ENCODE results near the gene CRK. TPM values are rescaled to one million over a fixed set of nuclear protein-coding genes. Genes with fewer than 3 reads are reported as not detected.

CRK gene
- total RNA-seq = 162 and 166 TPM in 2 replicates

DNA sequence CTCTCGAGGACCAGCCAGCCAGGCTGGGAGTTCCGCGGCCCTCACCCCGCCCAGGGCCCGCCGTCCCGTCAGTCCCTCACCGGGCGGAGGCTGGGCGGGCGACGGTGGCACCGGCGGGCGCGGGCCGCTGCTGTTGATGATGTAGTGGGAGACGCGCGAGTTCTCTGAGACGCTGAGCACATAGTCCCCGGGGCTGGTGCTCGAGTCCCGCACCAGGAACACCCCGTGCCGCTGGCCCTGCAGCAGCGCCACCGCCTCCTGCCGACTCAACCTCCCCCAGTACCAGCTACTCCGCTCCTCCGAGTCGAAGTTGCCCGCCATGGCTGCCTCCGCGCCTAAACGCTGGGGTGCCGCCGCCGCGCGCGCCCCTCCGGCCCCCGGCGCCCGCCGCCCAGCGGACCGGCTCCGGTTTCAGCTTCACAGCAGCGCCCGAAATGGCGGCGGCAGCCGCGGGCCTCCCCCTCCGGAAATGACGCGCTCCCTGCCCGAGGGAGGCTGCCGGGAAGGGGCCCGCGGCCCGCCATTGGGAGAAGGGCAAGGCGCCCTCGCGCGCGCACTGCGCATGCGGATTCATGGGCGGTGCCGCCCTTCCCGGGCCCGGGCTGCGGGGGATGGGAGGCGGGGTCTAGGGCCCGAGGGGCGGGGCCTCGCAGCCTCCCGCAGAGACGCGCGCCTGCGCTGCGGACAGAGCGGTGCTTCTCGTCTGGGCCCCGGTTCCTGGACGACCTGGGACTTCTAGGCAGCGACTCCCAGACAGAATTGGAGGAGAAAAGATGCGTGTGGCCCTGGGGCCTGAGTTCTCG is at the start of gene CRK:
CRK (minus strand) TSS at position 436 of the 803 bp plus-strand sequence; CDS start at position 321, 115 bp downstream.
- DNase-seq = peak; percentile 97

DNA sequence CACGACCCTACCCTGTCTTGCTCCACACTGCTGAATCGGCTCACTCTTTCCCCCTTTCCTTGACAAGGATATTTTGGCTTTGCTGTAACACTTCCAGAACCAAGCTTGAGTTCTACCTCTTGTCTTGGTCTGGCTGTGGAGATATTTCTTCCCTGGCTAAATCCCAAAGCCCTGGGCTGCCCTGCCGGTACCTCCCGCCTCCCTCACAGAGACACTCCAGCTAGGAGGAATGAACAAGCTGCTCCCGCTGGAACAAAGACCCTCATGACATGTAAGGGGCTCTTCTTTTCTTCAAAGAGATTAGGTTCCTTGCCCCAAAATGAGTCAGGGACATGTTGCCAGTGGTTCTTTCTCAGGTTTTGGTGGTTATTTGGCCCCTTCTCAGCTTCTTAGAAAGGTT is 49.6 kb upstream of the CRK start:
- DNase-seq = no peak

DNA sequence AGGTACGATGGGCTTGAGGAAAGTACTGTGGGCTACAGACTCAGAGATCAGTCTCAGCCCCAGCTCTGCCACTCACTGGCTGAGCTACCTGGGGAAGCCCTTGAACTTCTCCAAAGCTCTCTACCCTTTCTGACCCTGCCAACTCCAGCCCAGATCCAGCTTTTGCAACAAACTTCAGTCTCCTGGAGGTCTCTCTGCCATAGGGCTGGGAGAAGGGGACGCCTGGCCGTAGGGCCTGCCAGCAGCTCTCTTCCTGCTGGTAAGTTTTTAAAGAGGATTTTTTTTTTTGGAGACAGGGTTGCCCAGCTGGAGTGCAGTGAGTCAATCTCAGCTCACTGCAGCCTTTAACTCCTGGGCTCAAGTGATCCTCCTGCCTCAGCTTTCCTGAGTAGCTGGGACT is 48.8 kb upstream of the CRK start:
- no peak for DNase-seq

DNA sequence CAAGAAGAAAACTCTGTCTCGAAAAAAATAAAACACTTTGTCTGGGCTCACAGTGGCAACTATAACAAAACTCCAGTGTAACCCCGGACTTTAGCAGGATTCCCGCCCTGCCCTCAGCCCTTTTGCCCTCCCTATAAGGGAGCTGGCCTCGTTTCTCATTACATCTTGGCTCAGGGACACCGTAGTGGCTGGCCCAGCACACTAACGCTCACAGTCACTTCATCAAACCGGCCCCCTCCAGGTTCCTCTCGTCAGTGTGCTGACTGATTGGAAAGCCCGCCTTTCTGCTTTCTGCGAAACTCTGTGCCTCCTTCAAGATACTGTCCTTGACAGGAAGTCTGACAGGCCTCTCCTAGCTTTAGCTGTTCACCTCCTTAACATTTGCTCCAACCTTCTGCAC is 47.7 kb upstream of the CRK start:
- DNase-seq = no peak

DNA sequence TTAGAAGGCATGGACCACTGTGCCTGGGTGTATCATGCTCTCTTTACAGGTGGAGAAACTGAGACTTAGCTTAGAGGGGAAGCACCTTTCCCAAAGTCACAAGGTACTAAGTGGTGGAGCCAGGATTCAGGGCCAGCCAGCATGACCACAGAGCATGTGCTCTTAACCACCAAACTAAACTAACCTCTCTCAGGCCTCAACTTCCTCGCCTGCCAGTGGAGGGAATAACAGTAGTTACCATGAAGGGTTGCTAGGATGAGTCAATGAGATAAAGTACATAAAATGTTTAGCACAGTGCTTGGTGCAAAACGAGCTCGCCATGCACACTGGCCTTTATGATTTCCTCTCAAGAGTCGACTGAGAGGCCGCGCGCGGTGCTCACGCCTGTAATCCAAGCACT is 42.8 kb upstream of the CRK start:
- DNase-seq = peak; percentile 15

DNA sequence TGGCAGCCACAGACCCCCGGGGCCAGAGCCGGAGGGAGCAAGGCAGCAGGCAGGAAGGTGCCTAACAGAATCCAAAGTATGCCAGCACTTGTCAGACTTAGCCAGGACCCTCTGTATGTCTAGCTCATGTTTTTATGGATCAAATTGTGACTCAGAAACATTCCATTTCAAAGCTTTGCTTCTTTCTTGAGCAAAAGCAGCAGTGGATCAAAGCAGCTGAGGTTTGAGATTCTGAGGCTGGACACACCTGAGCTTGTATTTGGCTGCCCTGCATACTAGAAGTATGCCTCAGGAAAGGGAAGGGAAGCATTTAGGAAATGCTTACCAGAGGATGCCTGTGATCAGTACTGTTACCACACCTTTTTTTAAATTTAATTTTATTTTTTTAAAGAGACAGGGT is 42.2 kb upstream of the CRK start:
- no peak for DNase-seq

DNA sequence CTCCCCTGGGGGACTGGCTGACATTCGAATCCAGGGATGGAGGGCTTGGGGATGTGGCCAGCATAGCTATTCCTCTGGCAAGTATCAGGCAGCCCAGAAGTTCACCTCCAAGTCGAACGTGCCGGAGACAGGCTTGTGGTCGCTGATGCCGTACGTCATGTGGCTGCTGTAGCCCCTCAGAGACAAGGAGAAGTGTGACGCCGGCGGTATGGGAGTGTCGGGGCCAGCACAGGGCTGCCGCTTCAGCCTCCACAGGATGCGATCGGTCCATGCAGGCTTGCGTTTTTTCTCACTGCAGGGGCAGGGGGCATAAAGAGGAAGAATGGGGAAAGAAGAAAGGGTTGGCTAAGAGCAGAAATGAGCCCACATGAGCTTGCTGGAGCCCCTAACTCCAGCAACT is 41.8 kb upstream of the CRK start:
- DNase-seq = no peak

DNA sequence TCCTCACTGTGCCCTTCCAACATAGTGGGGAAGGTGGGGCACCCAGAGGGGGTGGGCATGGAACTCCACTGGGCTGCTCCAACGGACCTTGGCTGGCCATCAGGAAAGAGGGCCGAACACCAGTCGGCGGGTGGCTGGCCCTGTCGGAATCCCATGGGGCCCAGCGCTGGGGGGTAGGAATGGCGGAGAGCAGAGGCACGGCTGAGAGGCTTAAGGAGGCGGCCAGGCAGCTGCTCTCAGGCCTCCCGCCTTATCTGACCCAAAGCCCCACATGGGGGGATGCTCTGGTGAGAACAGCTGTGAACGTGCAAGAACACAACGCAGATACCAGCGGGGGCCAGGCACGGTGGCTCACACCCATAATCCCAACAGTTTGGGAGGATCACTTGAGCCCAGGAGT is 40.8 kb upstream of the CRK start:
- DNase-seq = no peak

DNA sequence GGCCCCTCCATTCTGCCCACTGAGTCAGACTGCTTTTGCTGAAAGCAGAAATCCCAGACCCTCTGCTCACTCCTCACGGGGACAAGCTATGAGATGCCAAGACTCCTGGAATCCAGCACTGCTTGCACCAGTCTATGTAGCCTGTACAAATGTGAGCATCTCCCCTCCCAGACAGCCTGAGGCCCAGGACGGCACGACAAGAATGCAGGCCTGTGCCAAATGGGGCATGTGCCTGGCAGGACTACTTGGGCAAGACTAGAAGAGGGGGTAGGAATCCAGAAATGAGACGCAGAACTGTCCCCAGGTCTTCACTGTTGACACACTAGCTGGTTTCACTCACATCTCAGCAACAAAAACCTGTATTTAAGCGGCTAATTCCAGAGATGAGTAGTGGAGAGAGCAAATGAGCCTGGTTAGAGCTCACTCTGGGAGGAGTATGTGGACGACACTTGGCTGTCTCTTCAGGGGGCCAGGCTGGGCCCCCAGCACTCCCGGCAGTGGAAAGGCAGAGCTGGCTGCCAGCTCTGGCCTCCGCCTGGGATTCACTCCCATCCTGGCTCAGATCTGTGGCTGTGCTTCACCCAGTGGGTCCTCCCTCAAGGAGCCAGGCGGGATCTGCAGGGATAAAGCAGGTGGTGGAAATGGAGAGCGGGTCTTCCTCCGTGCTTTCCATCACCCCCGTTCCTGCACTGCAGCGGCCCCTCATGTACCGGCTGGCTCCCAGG is 39.4 kb upstream of the CRK start:
- DNase-seq = no peak

DNA sequence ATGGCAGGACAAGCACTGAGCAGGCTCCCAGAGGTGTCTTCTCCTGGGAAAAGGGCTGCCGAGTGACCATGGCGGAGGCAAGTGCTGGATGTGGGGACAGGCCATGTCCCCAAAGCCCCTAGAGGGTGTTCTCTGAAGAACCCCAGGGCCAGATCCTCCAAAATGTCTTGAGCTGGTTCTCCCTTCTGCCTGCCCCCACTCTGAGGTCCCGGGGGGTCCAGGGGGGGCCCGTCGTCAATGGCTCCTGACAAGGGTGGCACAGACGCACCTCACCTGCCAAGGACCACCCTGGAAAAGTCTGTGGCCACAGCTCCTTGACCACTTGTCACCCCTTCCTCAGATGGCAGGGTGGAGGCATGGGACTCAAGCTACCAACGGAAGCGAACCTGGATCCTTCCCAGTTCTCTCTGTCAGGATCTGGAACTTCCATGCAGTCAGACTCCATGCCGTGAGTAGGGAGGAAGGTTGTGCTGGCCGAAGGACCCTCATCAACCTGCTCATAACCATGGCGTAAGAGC is 38.8 kb upstream of the CRK start:
- no peak for DNase-seq

DNA sequence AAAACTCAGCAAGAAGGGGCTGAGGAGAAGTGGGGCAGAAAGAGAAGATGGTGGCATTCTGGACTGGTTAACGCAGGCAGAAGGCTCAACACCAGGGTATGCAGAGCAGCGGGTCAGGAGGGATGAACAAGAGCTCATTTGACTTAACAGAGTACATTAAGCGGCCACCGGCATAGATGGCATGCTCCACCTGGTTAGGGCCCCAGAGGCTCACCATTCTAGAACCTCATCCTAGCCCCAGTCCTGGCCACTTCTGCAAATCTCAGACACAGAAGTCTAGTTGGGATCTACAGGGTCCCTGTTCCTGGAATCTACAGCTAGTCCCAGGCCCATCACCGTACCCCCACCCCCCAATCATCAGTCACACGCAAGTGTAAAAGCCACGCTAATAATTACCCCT is 38.2 kb upstream of the CRK start:
- no peak for DNase-seq

DNA sequence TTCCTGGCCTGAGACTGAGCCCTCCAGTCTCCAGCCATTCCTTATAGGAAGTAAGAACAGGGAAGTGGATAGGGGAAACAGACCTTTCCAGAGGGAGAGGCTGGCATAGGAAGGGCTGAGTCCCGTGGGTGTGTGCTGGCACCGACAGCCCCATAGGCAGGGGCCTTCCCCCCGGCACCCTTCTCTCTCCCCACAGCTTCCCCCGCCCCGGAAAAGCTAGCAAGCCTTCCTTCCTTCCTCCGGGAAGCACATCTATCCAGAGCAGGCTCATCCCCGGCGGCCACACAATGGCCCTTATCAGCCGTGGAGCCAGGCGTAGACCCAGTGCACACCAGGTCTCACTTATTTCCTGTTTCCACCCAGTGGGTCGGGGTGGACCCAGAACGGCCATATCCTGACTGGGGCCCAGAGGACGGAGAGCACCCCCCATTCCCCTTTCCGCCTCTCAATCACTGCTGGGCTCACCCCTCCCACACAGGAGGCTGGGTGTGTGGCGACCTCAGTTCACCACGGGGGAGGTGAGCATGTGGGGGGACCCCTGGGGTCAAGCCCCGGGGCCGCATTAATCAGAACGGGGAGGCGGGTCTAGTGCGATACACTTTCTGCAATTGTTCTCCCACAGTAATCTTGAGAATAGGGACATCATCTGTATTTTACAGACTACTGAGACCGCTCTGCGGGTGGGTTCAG is 37.4 kb upstream of the CRK start:
- DNase-seq = peak; percentile 45

DNA sequence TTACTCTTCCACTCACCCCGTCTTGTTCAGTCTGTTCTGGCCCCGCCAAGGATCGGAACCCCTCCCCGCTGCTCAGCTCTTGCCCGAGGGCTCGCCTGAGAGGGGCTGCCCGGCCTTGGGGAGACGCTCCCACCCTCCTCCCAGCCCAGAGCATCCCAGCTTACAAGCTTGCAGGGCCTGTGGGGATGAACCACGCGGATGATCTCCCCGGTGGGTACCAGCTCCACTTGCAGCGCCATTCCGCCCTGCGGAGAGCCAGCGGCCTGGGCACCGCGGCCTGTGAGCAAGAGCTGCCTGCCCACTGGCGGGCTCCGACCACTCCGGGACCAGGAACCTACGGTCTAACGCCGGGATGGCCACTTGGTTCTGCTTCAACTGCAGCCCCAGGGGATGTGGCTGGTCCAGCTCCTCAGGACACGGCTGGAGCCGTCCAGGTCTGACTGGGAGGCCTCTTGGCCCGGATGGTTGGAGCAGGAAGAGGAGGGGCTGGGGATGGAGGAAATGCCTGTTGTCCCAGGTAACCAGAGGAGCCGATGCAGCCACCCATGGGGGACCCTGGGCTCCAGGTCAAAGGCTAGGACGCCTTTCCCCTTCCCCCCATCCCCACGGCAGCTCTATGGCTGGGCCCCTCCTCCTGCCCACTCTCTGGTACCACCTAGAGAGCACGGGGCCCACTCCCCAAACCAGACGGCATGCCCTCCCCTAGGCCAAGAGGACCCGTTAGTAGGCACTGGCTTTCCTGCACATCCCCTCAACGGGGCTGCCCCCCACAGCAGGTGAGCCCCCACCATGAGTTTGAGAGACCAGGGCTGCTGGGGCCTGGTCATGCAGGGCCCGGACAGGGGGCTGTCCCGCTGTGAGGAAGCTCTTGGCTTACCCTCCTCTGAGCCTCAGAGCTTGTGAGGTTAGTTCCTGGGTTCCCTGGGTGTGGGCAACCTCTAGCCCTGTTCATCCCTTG is 36.5 kb upstream of the CRK start, which contains the start of gene MYO1C:
MYO1C (minus strand) TSS at position 438 of the 958 bp plus-strand sequence; CDS start at position 239, 199 bp downstream.
- DNase-seq = peak; percentile 50

DNA sequence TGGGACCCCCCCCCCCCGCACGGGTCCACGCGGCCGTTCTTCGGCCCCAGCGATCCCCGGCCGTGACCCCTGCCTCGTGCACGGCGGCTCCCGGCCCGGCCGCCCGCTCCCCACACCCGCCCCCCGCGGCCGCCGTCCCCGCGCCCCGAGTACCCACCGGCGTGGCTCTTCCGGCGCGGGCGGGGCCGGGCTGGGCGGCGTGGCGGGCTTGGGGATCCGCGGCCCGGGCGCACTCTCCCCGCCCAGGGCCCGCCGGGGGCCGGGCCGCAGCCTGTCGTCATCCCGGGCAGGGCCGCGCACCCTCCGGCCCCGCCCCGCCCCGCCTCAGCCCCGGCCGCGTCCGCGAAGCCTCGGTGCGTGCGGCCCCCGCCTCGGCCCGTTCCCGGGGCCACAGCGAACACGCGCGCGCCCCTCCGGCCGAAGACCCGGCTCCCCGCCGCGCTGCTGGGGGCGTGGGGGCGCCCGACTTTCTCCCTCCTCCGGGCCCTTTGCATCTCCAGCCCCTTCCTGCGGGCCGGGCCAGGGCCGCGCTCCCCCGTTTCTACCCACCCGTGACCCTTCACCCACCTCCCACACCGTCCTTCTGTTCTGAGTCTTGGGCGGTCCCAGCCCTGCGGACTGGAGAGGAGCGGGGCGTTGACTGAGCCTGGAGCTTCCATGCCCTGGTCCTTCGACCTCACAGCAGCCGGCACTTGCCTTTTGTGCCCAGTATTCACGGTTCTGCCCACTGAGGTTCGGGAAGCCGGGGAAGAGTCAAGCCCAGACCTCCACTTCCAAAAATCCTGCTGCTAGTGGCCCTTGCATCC is 35.6 kb upstream of the CRK start:
- peak; percentile 53 for DNase-seq

DNA sequence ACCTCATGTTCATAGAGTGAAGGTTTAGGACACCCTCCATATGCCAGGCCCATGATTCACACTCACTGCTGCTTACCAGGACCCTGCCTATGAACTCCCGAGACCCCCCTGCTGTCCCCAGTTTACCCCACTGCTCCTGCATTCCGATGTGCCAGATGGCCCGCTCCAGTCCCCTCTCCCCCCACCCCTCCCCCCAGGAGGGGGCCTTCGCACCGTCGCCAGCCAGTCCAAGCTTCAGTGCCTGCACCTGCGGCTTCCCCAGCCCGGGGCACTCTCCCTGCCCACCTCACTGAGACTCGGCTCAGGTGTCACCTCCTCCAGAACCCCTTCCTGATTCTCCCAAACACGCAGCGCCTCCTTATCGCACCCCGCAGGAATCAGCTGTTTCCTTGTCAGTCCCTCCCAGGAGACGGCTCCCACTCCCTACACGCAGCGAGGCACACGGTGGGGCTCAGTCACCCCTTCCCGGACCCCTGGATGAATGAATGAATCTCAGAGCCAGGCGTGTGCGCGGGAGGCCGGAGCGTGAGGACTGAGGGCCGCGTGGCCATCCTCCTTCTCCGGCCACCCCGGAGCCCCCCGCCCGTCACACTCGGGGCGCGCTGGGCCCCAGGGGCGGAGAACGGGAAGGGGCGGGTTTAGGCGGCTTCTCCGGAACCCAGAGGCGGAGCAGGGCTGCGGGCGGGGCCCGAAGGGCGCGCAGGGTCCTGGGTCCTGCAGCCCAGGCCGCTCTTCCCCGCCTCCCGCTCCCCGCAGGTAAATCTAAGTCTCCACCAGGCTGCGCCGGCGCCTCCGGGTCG is 34.8 kb upstream of the CRK start:
- peak; percentile 54 for DNase-seq

DNA sequence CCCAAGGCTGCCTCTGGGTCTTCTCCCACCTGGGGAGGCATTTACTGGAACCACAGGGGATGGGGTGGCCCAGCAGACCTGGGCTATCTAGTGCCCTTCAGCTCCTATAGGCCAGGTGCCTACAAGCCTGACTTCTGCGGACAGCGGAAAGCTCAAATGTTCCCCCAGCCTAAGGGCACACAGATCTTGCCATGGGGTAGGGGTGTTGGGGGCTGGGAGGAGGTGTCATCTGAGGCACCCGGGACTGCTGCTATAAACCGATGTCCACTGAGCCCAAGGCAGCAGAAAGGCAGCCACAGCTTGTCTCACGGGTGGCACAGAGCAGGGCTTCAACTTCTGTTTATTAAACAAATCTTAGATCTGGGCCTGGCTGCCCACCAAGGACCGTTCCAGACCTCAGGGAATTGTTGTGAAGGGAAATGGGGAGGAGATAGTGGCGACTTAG is 32.8 kb upstream of the CRK start:
- no peak for DNase-seq

DNA sequence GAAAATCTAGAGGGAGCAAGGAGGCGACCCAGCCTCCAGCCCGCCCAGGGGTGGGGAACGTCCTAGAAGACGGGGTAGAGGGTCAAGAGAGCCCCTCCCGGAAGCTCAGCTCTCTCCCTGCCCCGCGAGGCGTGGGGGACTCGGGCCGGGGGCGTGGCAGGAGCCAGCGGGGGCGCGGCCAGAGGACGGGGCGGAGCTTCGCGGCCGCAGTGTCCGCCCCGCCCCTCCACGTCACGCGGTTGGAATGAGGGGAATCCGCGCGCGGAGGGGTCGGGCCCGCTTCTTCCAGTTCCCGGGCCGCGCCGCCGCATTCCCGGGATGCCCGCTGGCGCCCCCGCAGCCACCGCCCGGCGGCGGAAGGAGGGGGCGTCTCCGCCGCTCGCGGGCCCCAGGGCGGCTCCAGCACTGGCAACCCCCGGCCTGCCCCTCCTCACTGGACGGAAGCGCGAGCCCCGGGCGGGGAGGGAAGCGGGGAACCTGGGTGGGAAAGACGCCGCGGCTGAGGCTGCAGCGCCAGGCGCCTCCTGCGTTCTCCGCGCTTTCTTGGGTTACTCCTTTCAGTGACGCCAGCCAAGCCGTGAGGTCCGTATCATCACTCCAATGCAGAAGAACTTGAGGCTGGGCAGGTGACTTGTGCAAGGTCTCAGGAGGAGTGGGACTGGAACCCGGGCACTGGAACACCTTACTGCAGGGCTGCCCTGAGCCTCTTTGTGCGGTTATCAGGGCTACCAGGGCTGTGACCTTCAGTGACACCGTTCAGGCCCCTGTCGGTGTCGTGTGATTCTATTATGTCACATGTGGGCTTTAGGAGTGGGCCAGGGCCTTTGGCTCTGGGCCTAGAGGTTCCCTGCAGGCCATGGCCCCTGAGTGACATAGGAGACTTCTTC is 32.1 kb upstream of the CRK start:
- peak; percentile 87 for DNase-seq

DNA sequence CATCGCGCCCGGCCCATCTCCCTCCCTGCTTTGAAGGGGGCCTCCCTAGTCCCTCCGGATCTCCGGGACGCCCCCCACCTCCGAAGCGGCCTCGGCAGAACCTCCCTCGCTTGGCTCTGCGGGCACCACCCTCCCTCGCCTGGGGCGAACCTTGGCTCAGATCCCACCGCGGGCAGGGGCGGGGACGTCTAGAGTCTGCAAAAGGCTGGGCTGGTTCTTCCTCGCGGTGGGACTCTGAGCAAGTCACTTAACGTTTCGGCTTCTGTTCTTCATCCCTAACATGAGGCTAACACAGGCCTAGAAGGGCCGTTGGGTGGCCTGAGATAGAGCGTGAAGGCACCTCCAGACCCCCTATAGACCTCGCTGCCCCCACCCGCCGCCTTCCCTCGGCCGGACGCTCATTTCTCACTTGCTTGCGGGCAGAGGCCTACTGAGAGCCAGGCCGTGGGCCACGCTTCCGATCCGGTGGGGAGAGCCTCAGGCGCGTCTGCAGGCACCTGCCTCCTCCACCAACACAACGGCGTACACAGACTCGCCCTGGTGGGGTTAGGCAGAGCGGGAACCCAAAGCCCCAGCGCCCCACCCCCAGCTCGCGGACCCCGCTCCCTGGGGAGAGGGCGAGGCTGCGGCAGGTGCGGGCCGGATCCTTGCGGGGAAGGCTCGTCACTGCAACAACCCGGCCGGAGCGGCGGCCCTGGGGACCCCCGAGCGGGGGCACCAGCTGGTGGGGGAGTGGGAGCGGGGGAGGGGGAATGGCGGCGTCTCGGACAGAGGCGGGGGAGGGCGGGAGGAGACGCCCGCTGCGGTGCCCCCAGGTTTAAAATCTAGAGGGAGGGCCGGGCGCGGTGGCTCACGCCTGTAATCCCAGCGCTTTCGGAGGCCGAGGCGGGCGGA is 31.0 kb upstream of the CRK start:
- peak; percentile 72 for DNase-seq

Measured in dermis blood vessel endothelial cell (primary cell).